HL-60 (cell line): Measurements from ENCODE around the gene LRRK1.

ENCODE experiments used
- POLR2AphosphoS5 ChIP-seq: IDR thresholded peaks from 2 replicates; pipeline ENCODE4 v1.6.1; 2012; ENCODE audit warnings: low read depth
- TF ChIP-seq, protein P1 (sequence below): IDR thresholded peaks from one replicate; pipeline ENCODE4 v1.5.1; 2011; ENCODE audit warnings: low read length, control low read depth, inconsistent platforms; ENCODE audit not compliant: insufficient read depth

- TF ChIP-seq POLR2AphosphoS5: no peak
- TF ChIP-seq, protein P1, sequence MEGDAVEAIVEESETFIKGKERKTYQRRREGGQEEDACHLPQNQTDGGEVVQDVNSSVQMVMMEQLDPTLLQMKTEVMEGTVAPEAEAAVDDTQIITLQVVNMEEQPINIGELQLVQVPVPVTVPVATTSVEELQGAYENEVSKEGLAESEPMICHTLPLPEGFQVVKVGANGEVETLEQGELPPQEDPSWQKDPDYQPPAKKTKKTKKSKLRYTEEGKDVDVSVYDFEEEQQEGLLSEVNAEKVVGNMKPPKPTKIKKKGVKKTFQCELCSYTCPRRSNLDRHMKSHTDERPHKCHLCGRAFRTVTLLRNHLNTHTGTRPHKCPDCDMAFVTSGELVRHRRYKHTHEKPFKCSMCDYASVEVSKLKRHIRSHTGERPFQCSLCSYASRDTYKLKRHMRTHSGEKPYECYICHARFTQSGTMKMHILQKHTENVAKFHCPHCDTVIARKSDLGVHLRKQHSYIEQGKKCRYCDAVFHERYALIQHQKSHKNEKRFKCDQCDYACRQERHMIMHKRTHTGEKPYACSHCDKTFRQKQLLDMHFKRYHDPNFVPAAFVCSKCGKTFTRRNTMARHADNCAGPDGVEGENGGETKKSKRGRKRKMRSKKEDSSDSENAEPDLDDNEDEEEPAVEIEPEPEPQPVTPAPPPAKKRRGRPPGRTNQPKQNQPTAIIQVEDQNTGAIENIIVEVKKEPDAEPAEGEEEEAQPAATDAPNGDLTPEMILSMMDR: no peak
Measured at GRCh38 chr15:101000271-101000681, 81.1 kb downstream of the LRRK1 start.
